Spleen (tissue), 7 donors: ENCODE data around the gene SEPSECS.

Experiments used
- POLR2A ChIP-seq, 3 donors: fragments of 450-650 bp; IDR thresholded peaks; one replicate each; pipeline ENCODE4 v1.5.1; 2017; ENCODE audit warnings: antibody characterized with exemption in 3 of 3, mild to moderate bottlenecking in 1 of 3
- TF ChIP-seq, protein P1 (sequence below), 11 experiments: fragments of 200-600 bp in 7 of 11; fragments of 450-650 bp in 4 of 11; sonication (generic) in 4 of 11; IDR thresholded peaks in 8 of 11; conservative IDR thresholded peaks in 3 of 11; 1 replicate in 7 of 11; 2 replicates in 4 of 11; pipeline versions ENCODE4 v1.4.0 to v1.8.0; 2016 to 2021; ENCODE audit warnings: antibody characterized with exemption in 11 of 11, inconsistent platforms in 4 of 11, mild to moderate bottlenecking in 1 of 11
- donor health status: DM: no; HTN: no; CAD: no; lungs with moderate emphysema.
- donor health status: DM: no; HTN: no; CAD: no.
- donor health status: DM: no; HTN: no; CAD: no.

DNA sequence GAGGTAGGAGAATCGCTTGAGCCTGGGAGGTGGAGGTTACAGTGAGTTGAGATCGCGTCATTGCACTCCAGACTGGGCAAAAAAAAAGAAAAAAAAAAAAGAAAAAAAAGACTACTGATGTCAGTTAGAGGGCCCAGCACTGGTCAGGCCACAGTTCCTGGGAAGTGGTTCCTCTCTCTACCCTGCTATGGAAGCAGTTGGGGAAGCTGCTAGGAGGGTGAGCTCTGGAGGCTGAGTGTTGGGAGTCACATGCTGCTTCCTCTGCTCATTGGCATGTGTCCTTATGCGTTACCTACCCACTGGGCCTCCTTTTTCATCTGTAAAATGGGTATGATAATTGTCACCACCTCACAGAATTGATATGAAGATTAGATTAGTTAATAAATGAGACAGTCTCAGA lies 50.7 kb downstream of the SEPSECS start:
- TF ChIP-seq, protein P1, sequence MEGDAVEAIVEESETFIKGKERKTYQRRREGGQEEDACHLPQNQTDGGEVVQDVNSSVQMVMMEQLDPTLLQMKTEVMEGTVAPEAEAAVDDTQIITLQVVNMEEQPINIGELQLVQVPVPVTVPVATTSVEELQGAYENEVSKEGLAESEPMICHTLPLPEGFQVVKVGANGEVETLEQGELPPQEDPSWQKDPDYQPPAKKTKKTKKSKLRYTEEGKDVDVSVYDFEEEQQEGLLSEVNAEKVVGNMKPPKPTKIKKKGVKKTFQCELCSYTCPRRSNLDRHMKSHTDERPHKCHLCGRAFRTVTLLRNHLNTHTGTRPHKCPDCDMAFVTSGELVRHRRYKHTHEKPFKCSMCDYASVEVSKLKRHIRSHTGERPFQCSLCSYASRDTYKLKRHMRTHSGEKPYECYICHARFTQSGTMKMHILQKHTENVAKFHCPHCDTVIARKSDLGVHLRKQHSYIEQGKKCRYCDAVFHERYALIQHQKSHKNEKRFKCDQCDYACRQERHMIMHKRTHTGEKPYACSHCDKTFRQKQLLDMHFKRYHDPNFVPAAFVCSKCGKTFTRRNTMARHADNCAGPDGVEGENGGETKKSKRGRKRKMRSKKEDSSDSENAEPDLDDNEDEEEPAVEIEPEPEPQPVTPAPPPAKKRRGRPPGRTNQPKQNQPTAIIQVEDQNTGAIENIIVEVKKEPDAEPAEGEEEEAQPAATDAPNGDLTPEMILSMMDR (IDR thresholded peaks at IDR 0.05 in 8 of 11, conservative IDR thresholded peaks at IDR 0.05 in 3 of 11): no peak
- no peak for TF ChIP-seq POLR2A (IDR thresholded peaks at IDR 0.05)
